A549 (cell line): ENCODE data around the gene GSS. TPM values are rescaled to one million over a fixed set of nuclear protein-coding genes. Genes with fewer than 3 reads are reported as not detected.

Source experiments
- ATAC-seq, 2 experiments: fragments of 200-7000 bp in 1 of 2; fragments of >200 bp in 1 of 2; cut with Nextera tagmentation in 1 of 2; cut with Tn5 transposase in 1 of 2; 3 replicates each; pipeline versions ENCODE4 v1.8.0 to v1.9.1; 2018 to 2020; ENCODE audit warnings: mild to moderate bottlenecking in 1 of 2, moderate library complexity in 1 of 2
- CTCF ChIA-PET: fragments of 300-600 bp; sonication (Branson Sonifier 250); formaldehyde crosslinking; extraction: SDS; loops from one replicate; lab custom pipeline; 2021; ENCODE audit warnings: antibody characterized with exemption, inconsistent platforms; lab: Yijun Ruan, JAX
- POLR2A ChIA-PET: fragments of 350-600 bp; formaldehyde crosslinking; extraction: SDS; loops from one replicate; lab custom pipeline; 2021; ENCODE audit warnings: antibody characterized with exemption, inconsistent platforms; lab: Yijun Ruan, JAX
- DNase-seq, 2 experiments: peaks; one replicate each; pipeline versions ENCODE4 v3.0.0 to v3.0.0-alpha.2; 2011 to 2016; ENCODE audit warnings: low read depth in 1 of 2, low spot score in 1 of 2
- FAIRE-seq: peaks from 2 replicates; lab custom pipeline; 2011; peaks lifted over from hg19 to GRCh38; lab: Jason Lieb, UNC
- H3K27ac ChIP-seq, 2 experiments: fragments of >200 bp; sonication (Bioruptor Twin); formaldehyde crosslinking; 3 replicates each; pipeline ENCODE4 v1.5.1; 2016 to 2017
- H3K4me1 ChIP-seq: fragments of >200 bp; sonication (Bioruptor Twin); formaldehyde crosslinking; 3 replicates; pipeline ENCODE4 v1.6.1; 2016
- H3K4me2 ChIP-seq: fragments of >200 bp; sonication (Bioruptor Twin); formaldehyde crosslinking; 3 replicates; pipeline ENCODE4 v1.6.1; 2016
- H3K4me3 ChIP-seq: fragments of >200 bp; sonication (Bioruptor Twin); formaldehyde crosslinking; 3 replicates; pipeline ENCODE4 v1.5.1; 2016
- H3K9me3 ChIP-seq: fragments of >200 bp; sonication (Bioruptor Twin); formaldehyde crosslinking; 3 replicates; pipeline ENCODE4 v1.6.1; 2016
- CBX2 ChIP-seq: fragments of 200-600 bp; sonication (generic); IDR thresholded peaks from 2 replicates; pipeline ENCODE4 v1.6.1; 2016; ENCODE audit warnings: low read depth, mild to moderate bottlenecking, borderline replicate concordance
- FOSB ChIP-seq: fragments of 250-450 bp; sonication (Bioruptor Pico); IDR thresholded peaks from 2 replicates; pipeline ENCODE4 v1.5.0; 2020; ENCODE audit warnings: mild to moderate bottlenecking, moderate library complexity
- FOXS1 ChIP-seq: fragments of 250-450 bp; sonication (Bioruptor Pico); IDR thresholded peaks from 2 replicates; pipeline ENCODE4 v1.5.0; 2020; ENCODE audit warnings: mild to moderate bottlenecking, moderate library complexity
- HDAC2 ChIP-seq: fragments of 200-600 bp; sonication (generic); IDR thresholded peaks from 2 replicates; pipeline ENCODE4 v1.6.1; 2016
- HOXA7 ChIP-seq: fragments of 250-450 bp; sonication (Bioruptor Pico); IDR thresholded peaks from 2 replicates; pipeline ENCODE4 v1.5.0; 2020; ENCODE audit warnings: mild to moderate bottlenecking, moderate library complexity
- HOXB5 ChIP-seq: fragments of 250-450 bp; sonication (Bioruptor Pico); IDR thresholded peaks from 2 replicates; pipeline ENCODE4 v1.5.0; 2020; ENCODE audit warnings: mild to moderate bottlenecking, moderate library complexity
- KDM1A ChIP-seq: fragments of 200-600 bp; sonication (generic); IDR thresholded peaks from 2 replicates; pipeline ENCODE4 v1.6.1; 2016; ENCODE audit warnings: low read depth, mild to moderate bottlenecking
- MYC ChIP-seq: IDR thresholded peaks from 2 replicates; pipeline ENCODE4 v1.6.1; 2012; ENCODE audit warnings: mild to moderate bottlenecking, inconsistent platforms, low read length, improper control_type of control experiment, borderline replicate concordance
- NPAS2 ChIP-seq: fragments of 250-450 bp; sonication (Bioruptor Pico); IDR thresholded peaks from 2 replicates; pipeline ENCODE4 v1.8.0; 2022; ENCODE audit warnings: mild to moderate bottlenecking, moderate library complexity, borderline replicate concordance
- NR3C1 ChIP-seq: fragments of >200 bp; sonication (Bioruptor Twin); formaldehyde crosslinking; IDR thresholded peaks from 3 replicates; pipeline ENCODE4 v1.6.1; 2017
- POLR2A ChIP-seq: IDR thresholded peaks from 2 replicates; pipeline ENCODE4 v1.6.1; 2012; ENCODE audit warnings: mild to moderate bottlenecking, low read length
- POLR2AphosphoS2 ChIP-seq: conservative IDR thresholded peaks from 2 replicates; pipeline ENCODE4 v1.6.1; 2012; ENCODE audit warnings: low read length, improper control_type of control experiment, inconsistent platforms
- RAD21 ChIP-seq, 2 experiments: fragments of >200 bp in 1 of 2; sonication (Bioruptor Twin) in 1 of 2; formaldehyde crosslinking in 1 of 2; IDR thresholded peaks in 1 of 2; conservative IDR thresholded peaks in 1 of 2; 2 replicates in 1 of 2; 3 replicates in 1 of 2; pipeline ENCODE4 v1.6.1; 2012 to 2018; ENCODE audit warnings: inconsistent platforms in 1 of 2
- RNF2 ChIP-seq: fragments of 200-600 bp; sonication (generic); IDR thresholded peaks from 2 replicates; pipeline ENCODE4 v1.6.1; 2016; ENCODE audit warnings: low read depth, mild to moderate bottlenecking, antibody characterized with exemption, moderate library complexity, borderline replicate concordance
- SREBF2 ChIP-seq: fragments of 450-650 bp; IDR thresholded peaks from 2 replicates; pipeline ENCODE4 v1.6.1; 2014; ENCODE audit warnings: mild to moderate bottlenecking, moderate library complexity
- TFCP2L1 ChIP-seq: fragments of 250-450 bp; sonication (Bioruptor Pico); IDR thresholded peaks from 2 replicates; pipeline ENCODE4 v1.5.0; 2021; ENCODE audit warnings: mild to moderate bottlenecking
- TP53 ChIP-seq: fragments of 250-450 bp; sonication (Bioruptor Pico); IDR thresholded peaks from 2 replicates; pipeline ENCODE4 v1.5.0; 2021; ENCODE audit warnings: mild to moderate bottlenecking, moderate library complexity
- ZC3H11A ChIP-seq: fragments of 450-650 bp; IDR thresholded peaks from 2 replicates; pipeline ENCODE4 v1.6.1; 2014; ENCODE audit warnings: antibody characterized with exemption, mild to moderate bottlenecking
- ZFP36 ChIP-seq: fragments of 450-650 bp; IDR thresholded peaks from 2 replicates; pipeline ENCODE4 v1.6.1; 2014; ENCODE audit warnings: borderline replicate concordance; ENCODE audit not compliant: partially characterized antibody
- WGBS: methylation state at CpG from one replicate; pipeline ENCODE4 v1.1.6; 2017; ENCODE audit errors: missing lambda C conversion rate; 5-methylcytosine and 5-hydroxymethylcytosine counted together
- polyA plus RNA-seq, 4 experiments: library from polyadenylated mRNA; depleted of rRNA in 3 of 4; stranded (reverse); fragments of >200 nt; fragmentation: RNase III in 1 of 4; extraction: RNeasy Plus Mini Kit Qiagen cat#74134 plus additional on column Dnase treatment in 1 of 4; gene quantifications; 2 replicates in 3 of 4; 3 replicates in 1 of 4; pipeline ENCODE4 v1.2.3, GENCODE V29; 2011 to 2017
- TF ChIP-seq, protein P1 (sequence below): IDR thresholded peaks from 2 replicates; pipeline ENCODE4 v1.6.1; 2012; ENCODE audit warnings: low read depth, borderline replicate concordance
- TF ChIP-seq, protein P2 (sequence below): fragments of 150-350 bp; IDR thresholded peaks from 2 replicates; pipeline ENCODE4 v1.6.1; 2014; ENCODE audit warnings: low read depth, mild to moderate bottlenecking, low read length

Gene GSS
- polyA plus RNA-seq, 2 of the 4 experiments (the other 2 are of a cell fraction): 57.1 to 92.4 TPM

DNA sequence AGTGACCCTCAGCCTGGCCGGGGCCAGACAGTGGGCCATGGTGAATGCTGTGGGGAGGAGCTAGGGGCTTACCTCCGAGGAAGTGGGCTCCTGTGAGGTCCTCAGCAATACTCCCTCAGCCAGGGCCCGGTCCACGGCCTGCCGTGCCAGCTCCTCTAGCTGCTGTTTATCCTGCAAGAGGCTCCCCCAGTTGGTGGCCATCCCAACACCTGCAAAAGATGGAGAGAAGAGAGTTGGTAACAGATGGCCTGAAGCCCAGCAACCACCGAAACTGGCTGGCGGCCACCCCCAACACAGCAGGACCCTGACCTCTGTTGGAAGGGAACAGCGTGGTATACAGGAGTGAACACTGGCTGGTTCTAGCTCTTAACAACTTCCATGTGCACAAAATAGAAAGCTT is 4.0 kb downstream of the GSS start:
- FAIRE-seq: no peak
- H3K9me3 ChIP-seq: no peaks in the 10 kb centered on the region
- peaks cover 11% of the 10 kb centered on the region for H3K4me1 ChIP-seq
- ChIA-PET POLR2A (no interaction called here), CTCF (interaction anchor here (0.9 to 13.1 kb wide), 3 partner anchors 12 to 86 kb away, joined by 3 to 207 read pairs (median 3); partner anchors contain the start of genes ACSS2 and GGT7)
- ATAC-seq: no peak
- H3K4me2 ChIP-seq: no peak overlapping the region
- 84% methylated on average over 8 of the region's 8 CpGs for WGBS
- DNase-seq: no peak
- H3K4me3 ChIP-seq: no peak overlapping the region
- no peak overlapping the region for H3K27ac ChIP-seq
- no peak for TF ChIP-seq NR3C1
- no peak for TF ChIP-seq TFCP2L1 (CRISPR knock-in tag)
- no peak for TF ChIP-seq ZC3H11A
- no peak for TF ChIP-seq RNF2
- no peak for TF ChIP-seq POLR2A
- no peak for TF ChIP-seq FOXS1 (CRISPR knock-in tag)
- TF ChIP-seq TP53: no peak
- TF ChIP-seq, protein P1, sequence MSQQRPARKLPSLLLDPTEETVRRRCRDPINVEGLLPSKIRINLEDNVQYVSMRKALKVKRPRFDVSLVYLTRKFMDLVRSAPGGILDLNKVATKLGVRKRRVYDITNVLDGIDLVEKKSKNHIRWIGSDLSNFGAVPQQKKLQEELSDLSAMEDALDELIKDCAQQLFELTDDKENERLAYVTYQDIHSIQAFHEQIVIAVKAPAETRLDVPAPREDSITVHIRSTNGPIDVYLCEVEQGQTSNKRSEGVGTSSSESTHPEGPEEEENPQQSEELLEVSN: no peak
- TF ChIP-seq MYC: no peak

DNA sequence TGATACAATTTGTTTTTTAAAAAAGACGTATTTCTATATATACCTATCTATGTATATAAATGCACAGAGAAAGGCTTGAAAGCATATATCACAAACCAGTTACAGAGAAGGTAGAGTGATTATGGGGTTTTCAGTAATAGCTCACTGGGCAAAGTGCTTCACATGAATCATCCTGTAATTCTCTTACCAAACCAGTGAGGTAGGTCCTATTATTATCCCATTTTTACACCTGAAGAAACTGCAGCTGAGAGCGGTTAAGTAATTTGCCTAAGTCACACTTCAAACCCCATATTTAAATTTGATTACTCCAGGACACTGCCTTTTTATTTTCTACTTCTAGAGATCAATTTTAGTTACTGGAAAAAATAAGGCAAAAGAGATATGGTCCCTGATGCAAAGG is 4.4 kb downstream of the GSS start:
- FAIRE-seq (no peak), DNase-seq (no peak), ATAC-seq (no peak)
- Histone ChIP-seq H3K4me1 (peaks cover 9% of the 10 kb centered on the region), H3K4me2 (no peak overlapping the region), H3K4me3 (no peak overlapping the region), H3K27ac (no peak overlapping the region), H3K9me3 (no peaks in the 10 kb centered on the region)
- CTCF ChIA-PET: interaction anchor here (0.9 to 13.1 kb wide), 3 partner anchors 13 to 86 kb away, joined by 3 to 207 read pairs (median 3); partner anchors contain the start of genes ACSS2 and GGT7
- POLR2A ChIA-PET: no interaction called here
- 90% methylated on average over 2 of the region's 2 CpGs for WGBS
- TF ChIP-seq ZFP36 (no peak), NPAS2 (no peak), RAD21 (conservative IDR thresholded peaks at IDR 0.05 in 1 of 2, IDR thresholded peaks at IDR 0.05 in 1 of 2) (no peak), HOXA7 (CRISPR knock-in tag) (no peak), ZC3H11A (no peak)

DNA sequence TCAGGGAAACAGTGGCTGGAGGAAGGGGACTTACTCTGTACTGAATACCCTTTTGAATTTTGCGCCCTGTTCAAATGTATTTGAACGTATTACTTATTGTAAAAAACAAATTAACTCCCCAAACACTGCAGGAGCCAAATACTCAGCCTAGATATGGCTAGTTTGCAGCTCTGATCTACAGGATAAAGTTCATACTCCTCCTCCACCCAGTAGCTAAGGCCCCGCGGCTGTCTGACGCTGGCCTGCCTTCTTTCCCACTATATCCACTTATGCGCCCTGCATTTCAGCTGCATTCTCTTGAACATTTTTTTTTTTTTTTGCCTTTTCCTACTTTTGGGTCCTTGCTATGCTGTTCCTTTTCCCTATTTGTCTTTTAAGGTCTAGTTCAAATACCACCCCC is 6.5 kb downstream of the GSS start:
- TF ChIP-seq, protein P2, sequence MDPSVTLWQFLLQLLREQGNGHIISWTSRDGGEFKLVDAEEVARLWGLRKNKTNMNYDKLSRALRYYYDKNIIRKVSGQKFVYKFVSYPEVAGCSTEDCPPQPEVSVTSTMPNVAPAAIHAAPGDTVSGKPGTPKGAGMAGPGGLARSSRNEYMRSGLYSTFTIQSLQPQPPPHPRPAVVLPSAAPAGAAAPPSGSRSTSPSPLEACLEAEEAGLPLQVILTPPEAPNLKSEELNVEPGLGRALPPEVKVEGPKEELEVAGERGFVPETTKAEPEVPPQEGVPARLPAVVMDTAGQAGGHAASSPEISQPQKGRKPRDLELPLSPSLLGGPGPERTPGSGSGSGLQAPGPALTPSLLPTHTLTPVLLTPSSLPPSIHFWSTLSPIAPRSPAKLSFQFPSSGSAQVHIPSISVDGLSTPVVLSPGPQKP: no peak
- TF ChIP-seq HOXB5 (CRISPR knock-in tag) (no peak), SREBF2 (no peak), NR3C1 (no peak), FOXS1 (CRISPR knock-in tag) (no peak), POLR2AphosphoS2 (no peak), TP53 (no peak)
- TF ChIP-seq, all 56 proteins: peak for 0
- Histone ChIP-seq H3K4me1 (peaks cover 6% of the 10 kb centered on the region; the same call in 2 of the 3 replicates), H3K4me3 (no peak overlapping the region), H3K4me2 (no peak overlapping the region), H3K9me3 (no peaks in the 10 kb centered on the region), H3K27ac (no peak overlapping the region)
- 98% methylated on average over 6 of the region's 6 CpGs for WGBS
- CTCF ChIA-PET: interaction anchor here (0.7 to 13.1 kb wide), 4 partner anchors 18 to 469 kb away, joined by 3 to 207 read pairs (median 3); partner anchors contain the start of genes ACSS2 and GGT7
- no peak for ATAC-seq
- FAIRE-seq: no peak
- DNase-seq: no peak
- POLR2A ChIA-PET: no interaction called here

DNA sequence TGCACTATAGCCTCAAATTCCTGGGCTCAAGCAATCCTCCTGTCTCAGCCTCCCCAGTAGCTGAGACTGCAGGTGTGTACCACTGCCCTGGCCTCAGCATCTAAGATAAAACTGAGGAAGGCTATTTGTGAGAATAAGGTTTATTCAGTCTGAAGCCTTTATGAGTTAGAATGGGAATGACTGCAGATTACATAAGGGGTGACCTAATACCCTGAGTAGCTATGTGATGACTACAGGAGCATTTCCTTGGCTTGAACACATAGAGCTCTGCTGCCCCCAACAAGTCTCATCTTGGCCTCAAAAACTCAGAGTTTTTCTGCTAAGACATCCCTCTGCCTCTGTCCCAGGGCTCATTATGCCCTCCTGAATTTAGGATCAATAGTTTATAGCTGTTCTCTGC is 7.6 kb downstream of the GSS start:
- DNase-seq (no peak), FAIRE-seq (no peak), ATAC-seq (no peak)
- H3K4me1 ChIP-seq: peaks cover 10% of the 10 kb centered on the region; the same call in 2 of the 3 replicates
- no peaks in the 10 kb centered on the region for H3K9me3 ChIP-seq
- H3K4me3 ChIP-seq: no peak overlapping the region
- TF ChIP-seq MYC: no peak
- TF ChIP-seq HDAC2: no peak
- TF ChIP-seq FOSB: no peak
- TF ChIP-seq HOXB5 (CRISPR knock-in tag): no peak
- no peak for TF ChIP-seq POLR2A
- TF ChIP-seq CBX2: no peak
- no peak for TF ChIP-seq ZC3H11A
- no peak for TF ChIP-seq KDM1A
- POLR2A ChIA-PET: no interaction called here
- H3K27ac ChIP-seq: no peak overlapping the region
- no peak overlapping the region for H3K4me2 ChIP-seq
- CTCF ChIA-PET: interaction anchor here (0.8 to 13.1 kb wide), 5 partner anchors 9 to 74 kb away, joined by 3 to 207 read pairs (median 3); partner anchors contain the start of genes ACSS2 and GGT7
